ENCODE measurements around the gene RGP1.

DNA sequence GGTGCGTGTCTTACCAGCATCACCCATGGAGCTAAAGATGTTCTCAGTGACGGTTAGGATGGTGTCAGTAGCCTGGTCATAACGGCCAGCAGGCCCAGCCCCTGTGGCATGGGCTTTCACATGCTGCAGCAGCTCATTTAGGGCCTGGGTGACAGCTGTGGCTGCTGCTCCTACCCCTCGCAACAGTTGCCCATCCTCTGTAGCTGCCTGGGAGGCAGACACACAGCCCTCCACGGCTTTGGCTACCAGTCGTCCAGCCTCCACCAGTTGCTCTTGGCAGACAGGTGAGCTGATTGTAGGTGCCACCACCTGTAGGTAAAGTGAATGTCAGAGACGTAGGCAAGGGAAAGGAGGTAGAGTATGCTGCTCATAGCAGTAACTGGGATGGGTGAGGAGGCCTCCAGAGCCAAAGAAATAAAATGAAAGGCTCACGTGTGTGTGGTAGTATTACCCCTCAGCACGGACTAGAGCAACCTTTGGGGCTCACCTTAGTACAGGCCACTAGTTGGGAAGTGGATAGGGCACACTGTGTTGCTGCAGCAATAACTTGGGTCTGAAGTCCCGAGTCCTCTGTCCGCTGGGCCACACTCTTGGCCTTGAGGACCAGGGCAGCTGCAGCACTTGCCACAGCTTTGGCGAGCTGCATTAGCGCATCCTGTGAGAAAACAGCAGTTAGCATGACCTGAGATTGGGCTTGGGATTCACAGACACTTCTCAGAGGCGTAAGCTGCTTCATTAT lies 31.8 kb upstream of the RGP1 start:
- TF ChIP-seq, protein P1, sequence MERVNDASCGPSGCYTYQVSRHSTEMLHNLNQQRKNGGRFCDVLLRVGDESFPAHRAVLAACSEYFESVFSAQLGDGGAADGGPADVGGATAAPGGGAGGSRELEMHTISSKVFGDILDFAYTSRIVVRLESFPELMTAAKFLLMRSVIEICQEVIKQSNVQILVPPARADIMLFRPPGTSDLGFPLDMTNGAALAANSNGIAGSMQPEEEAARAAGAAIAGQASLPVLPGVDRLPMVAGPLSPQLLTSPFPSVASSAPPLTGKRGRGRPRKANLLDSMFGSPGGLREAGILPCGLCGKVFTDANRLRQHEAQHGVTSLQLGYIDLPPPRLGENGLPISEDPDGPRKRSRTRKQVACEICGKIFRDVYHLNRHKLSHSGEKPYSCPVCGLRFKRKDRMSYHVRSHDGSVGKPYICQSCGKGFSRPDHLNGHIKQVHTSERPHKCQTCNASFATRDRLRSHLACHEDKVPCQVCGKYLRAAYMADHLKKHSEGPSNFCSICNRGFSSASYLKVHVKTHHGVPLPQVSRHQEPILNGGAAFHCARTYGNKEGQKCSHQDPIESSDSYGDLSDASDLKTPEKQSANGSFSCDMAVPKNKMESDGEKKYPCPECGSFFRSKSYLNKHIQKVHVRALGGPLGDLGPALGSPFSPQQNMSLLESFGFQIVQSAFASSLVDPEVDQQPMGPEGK (CRISPR knock-in tag; IDR thresholded peaks at IDR 0.05; ENCODE audit: borderline replicate concordance): no peak
- TF ChIP-seq, protein P2, sequence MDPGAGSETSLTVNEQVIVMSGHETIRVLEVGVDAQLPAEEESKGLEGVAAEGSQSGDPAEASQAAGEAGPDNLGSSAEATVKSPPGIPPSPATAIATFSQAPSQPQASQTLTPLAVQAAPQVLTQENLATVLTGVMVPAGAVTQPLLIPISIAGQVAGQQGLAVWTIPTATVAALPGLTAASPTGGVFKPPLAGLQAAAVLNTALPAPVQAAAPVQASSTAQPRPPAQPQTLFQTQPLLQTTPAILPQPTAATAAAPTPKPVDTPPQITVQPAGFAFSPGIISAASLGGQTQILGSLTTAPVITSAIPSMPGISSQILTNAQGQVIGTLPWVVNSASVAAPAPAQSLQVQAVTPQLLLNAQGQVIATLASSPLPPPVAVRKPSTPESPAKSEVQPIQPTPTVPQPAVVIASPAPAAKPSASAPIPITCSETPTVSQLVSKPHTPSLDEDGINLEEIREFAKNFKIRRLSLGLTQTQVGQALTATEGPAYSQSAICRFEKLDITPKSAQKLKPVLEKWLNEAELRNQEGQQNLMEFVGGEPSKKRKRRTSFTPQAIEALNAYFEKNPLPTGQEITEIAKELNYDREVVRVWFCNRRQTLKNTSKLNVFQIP (CRISPR knock-in tag; IDR thresholded peaks at IDR 0.05; ENCODE audit: borderline replicate concordance, low read depth): no peak
- TF ChIP-seq RARB (CRISPR knock-in tag; IDR thresholded peaks at IDR 0.05) (no peak), TCF4 (CRISPR knock-in tag; IDR thresholded peaks at IDR 0.05; ENCODE audit: borderline replicate concordance) (no peak), ZFP3 (CRISPR knock-in tag; IDR thresholded peaks at IDR 0.05) (no peak), ZNF565 (CRISPR knock-in tag; conservative IDR thresholded peaks at IDR 0.05; ENCODE audit: low read depth) (no peak)
